Stimulated activated CD4-positive, alpha-beta T cell treated with anti-CD3 and anti-CD28 coated beads, Interleukin-1b, Interleukin-23, amount 100 ng/mL, for 24 hours (primary cell): ENCODE results near the gene STEAP2.

ENCODE experiments used
- DNase-seq, 4 experiments: peaks; one replicate each; pipeline ENCODE4 v3.0.0-alpha.2; 2020; ENCODE audit warnings: low read depth in 4 of 4, low spot score in 1 of 4

Gene STEAP2

GRCh38 chr7:90192876-90193750, 18.4 kb upstream of the STEAP2 start:
- no peak for DNase-seq

GRCh38 chr7:90194911-90195809, 16.4 kb upstream of the STEAP2 start:
- DNase-seq: no peak

DNA sequence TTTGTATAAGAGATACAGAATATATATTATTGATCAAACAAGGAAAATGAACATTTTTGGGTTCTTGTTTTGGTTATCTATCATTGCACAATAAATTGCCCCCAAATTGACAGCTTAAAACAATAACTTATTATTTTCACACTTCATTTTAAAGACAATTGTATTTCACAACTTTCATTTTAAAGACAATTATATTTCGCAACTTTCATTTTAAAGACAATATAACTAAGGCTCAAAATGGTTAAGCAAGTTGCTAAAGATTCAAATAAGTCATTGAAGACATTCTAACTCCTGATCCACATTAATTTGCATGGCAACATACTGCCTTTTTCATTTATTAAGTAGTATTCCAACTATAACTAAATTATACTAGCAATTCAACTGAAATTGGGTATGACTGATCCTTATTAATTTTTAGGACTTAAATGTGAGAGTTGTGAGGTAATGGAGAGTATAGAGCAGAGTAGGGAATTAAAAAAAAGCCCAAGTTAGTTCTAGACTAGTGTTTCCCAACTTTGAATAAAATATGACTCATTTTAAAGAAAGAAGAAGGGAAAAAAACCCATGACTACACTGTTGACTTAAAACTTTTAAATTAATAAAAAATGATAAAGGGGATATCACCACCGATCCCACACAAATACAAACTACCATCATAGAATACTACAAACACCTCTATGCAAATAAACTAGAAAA, 9.9 kb upstream of the STEAP2 start:
- DNase-seq: no peak

DNA sequence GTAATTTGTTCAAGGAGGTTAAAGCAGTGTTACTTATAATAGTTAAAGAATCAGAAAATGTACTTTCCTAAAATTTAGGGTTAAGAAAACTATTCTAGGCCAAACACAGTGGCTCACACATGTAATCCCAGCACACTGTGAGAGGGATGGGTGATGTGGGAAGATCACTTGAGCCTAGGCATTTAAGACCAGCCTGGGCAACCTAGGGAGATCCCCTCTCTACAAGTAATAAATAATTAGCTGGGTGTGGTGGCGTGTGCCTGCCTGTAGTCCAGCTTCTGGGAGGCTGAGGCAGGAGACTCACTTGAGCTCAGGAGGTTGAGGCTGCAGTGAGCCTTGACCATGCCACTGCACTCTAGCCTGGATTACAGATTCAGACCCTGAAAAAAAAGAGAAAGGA, 3.6 kb upstream of the STEAP2 start:
- DNase-seq: no peak

DNA sequence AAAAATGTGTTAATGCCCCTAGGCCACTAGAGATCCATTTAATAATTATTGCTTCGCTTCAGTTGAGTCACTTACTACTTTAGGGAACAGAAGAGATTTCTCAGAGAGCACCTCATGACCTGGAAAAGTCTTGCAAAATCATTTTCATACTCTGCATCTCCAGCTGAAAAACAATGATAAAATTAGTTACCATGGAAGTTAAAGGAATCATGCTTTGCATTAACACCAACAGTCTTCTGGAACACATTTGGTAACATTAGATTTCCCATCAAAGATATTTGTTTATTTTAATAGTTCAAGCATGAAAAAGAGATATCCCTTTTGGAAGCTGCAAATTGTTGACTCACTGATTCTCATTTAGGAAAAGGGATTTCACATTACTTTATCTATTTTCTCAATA, 1.8 kb upstream of the STEAP2 start:
- no peak for DNase-seq

GRCh38 chr7:90210475-90210874, 1.1 kb upstream of the STEAP2 start:
- DNase-seq: no peak

DNA sequence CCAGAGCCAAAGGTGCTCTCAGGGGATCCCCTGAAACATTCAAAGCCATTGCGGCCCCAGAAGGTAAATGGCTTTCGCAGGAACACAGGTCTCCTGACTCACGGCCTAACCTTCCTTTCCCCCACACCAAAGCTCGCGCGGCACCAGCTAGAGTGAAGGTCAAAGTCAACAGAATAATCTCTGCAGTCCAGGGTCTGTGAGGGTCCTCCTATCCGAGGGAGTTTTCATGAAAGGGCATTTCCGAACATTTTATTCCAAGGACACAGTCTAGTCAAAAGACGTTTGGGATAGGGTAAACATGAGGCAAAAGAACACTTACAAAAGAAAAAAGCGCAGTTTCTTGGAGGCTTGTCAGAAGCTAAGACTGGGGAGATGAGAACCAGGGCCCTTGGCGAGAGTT, 559 bp upstream of the STEAP2 start:
- DNase-seq: no peak

GRCh38 chr7:90212149-90212495, 582 bp downstream of the STEAP2 start:
- no peak for DNase-seq

DNA sequence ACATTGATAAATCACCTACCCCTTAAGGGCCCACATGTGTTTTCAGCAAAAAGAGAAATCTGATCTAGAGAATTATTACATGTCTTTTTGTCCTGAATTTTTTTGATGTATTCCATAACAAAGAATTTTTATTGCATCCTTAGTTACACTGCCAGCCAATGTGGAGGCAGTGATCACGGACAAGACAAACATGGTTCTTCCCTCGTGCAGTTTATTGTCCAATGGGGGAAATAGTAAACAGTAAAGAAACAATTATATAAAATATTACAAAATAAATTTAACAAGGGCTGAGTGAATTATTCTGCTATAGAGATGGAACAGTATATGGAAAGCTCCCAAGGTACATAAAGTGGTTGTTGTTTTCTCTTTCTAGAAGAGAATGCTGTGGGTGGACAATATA, 2.0 kb downstream of the STEAP2 start:
- no peak for DNase-seq

DNA sequence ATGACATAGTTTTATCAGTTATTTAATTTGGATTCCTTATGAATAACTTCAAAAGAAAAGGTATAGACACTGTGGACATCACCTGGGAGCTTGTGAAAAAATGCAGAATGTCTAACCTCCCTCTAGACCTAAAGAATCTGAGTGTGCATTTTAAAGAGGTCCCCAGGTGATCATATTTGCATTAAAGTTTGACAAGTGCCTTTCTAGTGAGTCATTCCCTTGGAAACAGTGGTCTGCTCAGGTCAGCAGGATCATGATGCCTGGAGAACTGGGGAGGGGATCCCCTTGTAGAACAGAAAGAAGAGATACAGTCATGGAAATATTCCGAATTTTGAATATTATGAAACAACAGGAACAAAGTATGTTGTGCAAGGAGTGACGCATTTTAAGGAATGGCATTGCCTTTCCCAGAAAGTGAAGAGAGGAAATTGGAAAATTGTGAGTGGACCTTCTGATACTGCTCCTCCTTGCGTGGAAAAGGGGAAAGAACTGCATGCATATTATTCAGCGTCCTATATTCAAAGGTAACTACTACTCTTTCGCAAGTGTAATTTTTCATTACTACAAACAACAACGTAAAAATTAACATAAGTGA, 4.6 kb downstream of the STEAP2 start:
- no peak for DNase-seq

DNA sequence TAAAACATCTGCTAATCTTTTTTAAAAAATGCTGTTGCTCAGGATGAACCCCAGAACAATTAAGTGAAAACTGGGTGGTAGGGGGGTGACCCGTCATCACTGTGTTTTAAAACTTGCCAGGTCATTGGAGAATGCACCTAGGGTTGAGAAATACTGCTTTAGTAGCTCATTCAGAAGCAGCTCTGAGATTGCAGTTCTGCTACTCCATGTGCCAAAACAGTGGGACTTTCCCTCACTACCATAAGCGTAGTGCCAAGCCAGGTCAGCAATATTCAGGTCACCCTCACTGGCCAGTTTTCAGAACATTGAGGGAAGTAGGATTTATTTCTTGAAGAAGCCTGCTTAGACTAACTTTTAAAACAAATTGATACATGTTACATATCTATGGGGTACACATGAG, 5.2 kb downstream of the STEAP2 start:
- DNase-seq: no peak

DNA sequence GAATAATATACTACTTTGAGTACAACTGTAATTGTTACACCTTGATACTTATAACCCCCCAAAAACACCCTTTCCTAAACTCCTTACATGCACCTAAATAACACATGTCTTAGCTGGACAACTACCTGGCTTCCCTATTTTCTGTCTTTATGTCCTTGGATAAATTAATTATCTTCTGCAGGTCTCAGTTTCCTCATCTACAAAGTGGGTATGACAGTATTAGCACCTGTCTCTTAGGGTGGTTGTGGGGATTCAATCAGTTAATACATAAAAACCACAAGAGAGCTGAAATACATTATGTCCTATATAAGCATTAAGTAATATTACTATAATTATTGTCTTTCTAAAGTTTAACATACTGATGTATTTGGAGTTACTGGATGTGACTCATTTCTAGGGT, 10.8 kb downstream of the STEAP2 start:
- no peak for DNase-seq

DNA sequence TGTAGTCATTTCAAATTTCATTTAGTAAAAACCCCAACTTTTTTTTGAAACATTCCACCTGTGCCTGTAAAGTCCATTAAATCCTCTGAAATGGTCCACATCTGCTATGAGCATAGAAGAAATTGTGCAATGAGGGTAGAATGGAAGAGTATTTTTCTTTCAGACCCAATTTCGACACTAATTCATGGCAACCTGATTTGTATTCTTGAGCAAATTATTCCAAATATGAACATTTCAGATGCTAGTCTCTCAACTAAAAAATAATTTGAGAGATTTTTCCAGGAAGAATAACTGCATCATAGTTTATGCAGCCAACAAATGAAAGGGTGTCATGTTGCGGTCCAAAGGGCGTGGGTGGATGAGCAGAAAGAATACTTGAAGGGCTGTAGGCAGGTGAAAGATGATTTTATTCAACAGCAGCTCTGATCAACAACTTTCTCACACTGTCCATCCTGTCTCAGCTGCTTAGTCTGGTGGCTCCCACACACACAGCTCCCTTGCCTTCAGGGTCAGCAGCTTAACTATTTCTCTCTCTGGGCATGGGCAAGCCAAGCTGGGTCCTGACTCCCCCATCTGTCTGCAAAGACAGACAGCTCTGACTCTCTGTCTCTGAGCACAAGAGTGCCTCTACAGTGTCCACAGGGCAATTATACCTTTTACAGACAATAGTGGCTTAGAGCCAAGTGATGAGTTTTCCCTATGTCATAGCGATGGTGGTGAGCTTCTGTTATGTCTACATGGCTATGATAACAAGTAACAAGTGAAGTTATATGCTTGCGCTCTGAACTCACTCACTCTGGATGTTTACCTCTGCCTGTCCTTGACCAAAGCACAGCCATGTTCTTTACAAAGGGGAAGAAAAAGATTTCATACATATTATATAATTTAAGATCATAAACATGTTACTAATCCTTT, 11.5 kb downstream of the STEAP2 start:
- no peak for DNase-seq

DNA sequence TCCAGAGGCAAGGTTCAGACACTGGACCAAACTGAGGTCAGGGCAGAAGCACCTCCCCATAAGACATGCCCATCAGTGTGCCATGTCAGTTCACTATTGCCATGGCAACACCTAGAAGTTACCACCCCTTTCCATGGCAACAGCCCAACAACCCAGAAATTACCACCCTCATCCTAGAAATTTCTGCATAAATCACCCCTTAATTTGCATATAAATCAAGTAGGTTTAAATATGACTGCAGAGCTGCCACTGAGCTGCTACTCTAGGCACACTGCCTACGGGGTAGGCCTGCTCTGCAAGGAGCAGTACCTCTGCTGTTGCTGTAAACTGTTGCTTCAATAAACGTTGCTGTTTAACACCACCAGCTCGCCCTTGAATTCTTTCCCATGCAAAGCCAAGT, 12.7 kb downstream of the STEAP2 start:
- no peak for DNase-seq

DNA sequence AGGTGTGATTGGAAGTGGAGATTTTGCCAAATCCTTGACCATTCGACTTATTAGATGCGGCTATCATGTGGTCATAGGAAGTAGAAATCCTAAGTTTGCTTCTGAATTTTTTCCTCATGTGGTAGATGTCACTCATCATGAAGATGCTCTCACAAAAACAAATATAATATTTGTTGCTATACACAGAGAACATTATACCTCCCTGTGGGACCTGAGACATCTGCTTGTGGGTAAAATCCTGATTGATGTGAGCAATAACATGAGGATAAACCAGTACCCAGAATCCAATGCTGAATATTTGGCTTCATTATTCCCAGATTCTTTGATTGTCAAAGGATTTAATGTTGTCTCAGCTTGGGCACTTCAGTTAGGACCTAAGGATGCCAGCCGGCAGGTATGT, 13.6 kb downstream of the STEAP2 start:
- DNase-seq: no peak

GRCh38 chr7:90225601-90226000, 14.1 kb downstream of the STEAP2 start:
- no peak for DNase-seq

GRCh38 chr7:90227259-90227658, 15.7 kb downstream of the STEAP2 start:
- no peak for DNase-seq

GRCh38 chr7:90229682-90230081, 18.1 kb downstream of the STEAP2 start:
- no peak for DNase-seq

- DNase-seq: no peak
Observed at GRCh38 chr7:90230834-90231233, 19.3 kb downstream of the STEAP2 start.

DNA sequence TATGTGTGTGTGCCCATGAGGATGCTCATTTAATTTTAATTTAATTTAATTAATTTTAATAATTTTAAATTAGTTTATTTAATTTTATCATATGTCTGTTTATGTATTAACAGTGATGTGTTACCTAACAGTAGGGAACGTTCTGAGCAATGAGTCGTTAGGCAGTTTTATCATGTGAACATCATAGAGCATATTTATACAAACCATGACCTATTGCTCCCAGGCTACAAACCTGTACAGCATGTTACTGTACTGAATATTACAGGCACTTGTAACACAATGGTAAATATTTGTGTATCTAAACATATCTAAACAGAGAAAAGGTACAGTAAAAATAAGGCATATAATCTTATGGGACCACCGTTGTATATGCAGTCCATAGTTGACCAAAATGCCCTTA, 19.8 kb downstream of the STEAP2 start:
- DNase-seq: no peak
